ENCODE results near the gene ROBO1.

DNA sequence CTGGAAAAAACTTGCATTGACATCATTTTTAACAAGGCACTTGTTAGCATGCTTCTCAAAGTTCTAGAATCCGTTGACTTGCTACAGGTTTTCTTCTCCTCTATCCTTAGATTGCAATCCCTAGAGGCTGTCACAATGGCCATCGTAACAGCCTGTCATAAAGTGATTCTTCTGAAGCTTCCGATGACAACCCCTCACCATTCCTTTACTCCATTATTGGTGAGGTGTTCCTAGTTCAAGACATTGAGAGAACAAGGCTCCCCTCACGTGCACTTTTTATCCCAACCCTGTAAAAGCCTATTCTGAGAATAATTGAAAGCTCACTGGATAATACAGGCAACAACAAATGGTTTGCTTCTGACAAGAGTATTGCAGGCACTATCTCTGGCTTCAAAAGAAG is 131.4 kb downstream of the ROBO1 start:
- TF ChIP-seq, protein P1, sequence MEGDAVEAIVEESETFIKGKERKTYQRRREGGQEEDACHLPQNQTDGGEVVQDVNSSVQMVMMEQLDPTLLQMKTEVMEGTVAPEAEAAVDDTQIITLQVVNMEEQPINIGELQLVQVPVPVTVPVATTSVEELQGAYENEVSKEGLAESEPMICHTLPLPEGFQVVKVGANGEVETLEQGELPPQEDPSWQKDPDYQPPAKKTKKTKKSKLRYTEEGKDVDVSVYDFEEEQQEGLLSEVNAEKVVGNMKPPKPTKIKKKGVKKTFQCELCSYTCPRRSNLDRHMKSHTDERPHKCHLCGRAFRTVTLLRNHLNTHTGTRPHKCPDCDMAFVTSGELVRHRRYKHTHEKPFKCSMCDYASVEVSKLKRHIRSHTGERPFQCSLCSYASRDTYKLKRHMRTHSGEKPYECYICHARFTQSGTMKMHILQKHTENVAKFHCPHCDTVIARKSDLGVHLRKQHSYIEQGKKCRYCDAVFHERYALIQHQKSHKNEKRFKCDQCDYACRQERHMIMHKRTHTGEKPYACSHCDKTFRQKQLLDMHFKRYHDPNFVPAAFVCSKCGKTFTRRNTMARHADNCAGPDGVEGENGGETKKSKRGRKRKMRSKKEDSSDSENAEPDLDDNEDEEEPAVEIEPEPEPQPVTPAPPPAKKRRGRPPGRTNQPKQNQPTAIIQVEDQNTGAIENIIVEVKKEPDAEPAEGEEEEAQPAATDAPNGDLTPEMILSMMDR (conservative IDR thresholded peaks at IDR 0.05; ENCODE audit: low read depth, low read length): no peak
- TF ChIP-seq EZH2phosphoT487 (IDR thresholded peaks at IDR 0.05; ENCODE audit: borderline replicate concordance, low read length): no peak
- no peak for TF ChIP-seq EZH2 (IDR thresholded peaks at IDR 0.05; ENCODE audit: low read length, unreplicated experiment)

All from PC-3 (cell line).